ENCODE data around the gene NLGN1.

The NLGN1 gene

GRCh38 chr3:173939331-173939730 is 541.8 kb downstream of the NLGN1 start:
- Mint-ChIP-seq H3K9me3 (no peaks in the 10 kb centered on the region), H3K27me3 (ENCODE audit: low read depth) (no peaks in the 10 kb centered on the region), H3K4me1 (no peaks in the 10 kb centered on the region), H3K27ac (peak overlapping the region in 1 of 3 experiments; percentile 59), H3K4me3 (no peak overlapping the region), H3K36me3 (ENCODE audit: low read depth) (no peaks in the 10 kb centered on the region)
- no peak for TF ChIP-seq CTCF (IDR thresholded peaks at IDR 0.05; ENCODE audit: unreplicated experiment in 3 of 3)

DNA sequence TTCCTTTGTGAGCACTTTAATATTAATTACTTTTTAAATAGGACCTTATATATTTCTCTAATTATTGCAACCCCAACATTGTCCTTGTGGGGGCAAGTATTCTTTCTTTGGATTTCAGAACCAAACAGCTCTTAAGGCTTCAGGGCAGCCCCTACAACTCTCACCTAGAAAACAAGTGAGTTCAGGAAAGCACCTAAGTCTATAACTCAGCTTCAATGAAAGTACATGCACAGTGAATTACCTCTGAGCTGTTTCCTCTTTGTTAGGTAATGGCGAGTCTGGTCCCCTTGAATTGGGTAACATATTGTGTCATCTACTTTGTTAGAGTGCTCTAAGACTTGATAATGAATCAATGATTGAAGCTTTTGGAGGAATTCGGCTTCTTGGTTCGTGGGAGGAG is 545.7 kb downstream of the NLGN1 start:
- H3K27ac Mint-ChIP-seq = no peak overlapping the region
- H3K9me3 Mint-ChIP-seq = no peaks in the 10 kb centered on the region
- H3K4me1 Mint-ChIP-seq = no peaks in the 10 kb centered on the region
- TF ChIP-seq CTCF (IDR thresholded peaks at IDR 0.05; ENCODE audit: unreplicated experiment in 3 of 3) = no peak
- H3K4me3 Mint-ChIP-seq = no peak overlapping the region
- no peaks in the 10 kb centered on the region for H3K27me3 Mint-ChIP-seq (ENCODE audit: low read depth)
- no peaks in the 10 kb centered on the region for H3K36me3 Mint-ChIP-seq (ENCODE audit: low read depth)

- H3K4me1 Mint-ChIP-seq = no peaks in the 10 kb centered on the region
- no peak for TF ChIP-seq CTCF (IDR thresholded peaks at IDR 0.05; ENCODE audit: unreplicated experiment in 3 of 3)
- no peaks in the 10 kb centered on the region for H3K27me3 Mint-ChIP-seq (ENCODE audit: low read depth)
- no peak overlapping the region for H3K4me3 Mint-ChIP-seq
- H3K27ac Mint-ChIP-seq = no peak overlapping the region
- no peaks in the 10 kb centered on the region for H3K36me3 Mint-ChIP-seq (ENCODE audit: low read depth)
- no peaks in the 10 kb centered on the region for H3K9me3 Mint-ChIP-seq
Measured at GRCh38 chr3:173945170-173945569, 547.6 kb downstream of the NLGN1 start.

DNA sequence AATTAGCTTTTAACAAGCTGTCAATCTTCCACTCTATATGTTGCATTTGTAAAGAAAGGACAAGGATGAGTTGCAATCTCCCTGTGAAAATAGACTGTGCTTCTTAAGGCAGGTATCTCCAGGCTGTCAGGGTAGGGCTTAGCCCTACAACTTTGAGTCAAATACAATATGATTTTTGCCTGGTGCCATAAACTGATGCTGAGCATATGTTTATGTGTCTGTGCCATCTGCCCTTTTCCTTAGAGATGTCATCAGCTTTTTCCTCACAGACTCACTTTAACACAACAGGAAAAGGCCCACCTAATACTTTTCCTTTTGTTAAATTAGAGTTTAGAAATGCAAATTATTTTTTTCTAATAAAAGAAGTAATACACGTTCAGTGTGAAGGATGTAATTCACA is 548.3 kb downstream of the NLGN1 start:
- H3K27me3 Mint-ChIP-seq (ENCODE audit: low read depth) = no peaks in the 10 kb centered on the region
- no peak for TF ChIP-seq CTCF (IDR thresholded peaks at IDR 0.05; ENCODE audit: unreplicated experiment in 3 of 3)
- H3K27ac Mint-ChIP-seq = no peak overlapping the region
- H3K4me3 Mint-ChIP-seq = no peak overlapping the region
- H3K9me3 Mint-ChIP-seq = no peaks in the 10 kb centered on the region
- H3K4me1 Mint-ChIP-seq = no peaks in the 10 kb centered on the region
- no peaks in the 10 kb centered on the region for H3K36me3 Mint-ChIP-seq (ENCODE audit: low read depth)

DNA sequence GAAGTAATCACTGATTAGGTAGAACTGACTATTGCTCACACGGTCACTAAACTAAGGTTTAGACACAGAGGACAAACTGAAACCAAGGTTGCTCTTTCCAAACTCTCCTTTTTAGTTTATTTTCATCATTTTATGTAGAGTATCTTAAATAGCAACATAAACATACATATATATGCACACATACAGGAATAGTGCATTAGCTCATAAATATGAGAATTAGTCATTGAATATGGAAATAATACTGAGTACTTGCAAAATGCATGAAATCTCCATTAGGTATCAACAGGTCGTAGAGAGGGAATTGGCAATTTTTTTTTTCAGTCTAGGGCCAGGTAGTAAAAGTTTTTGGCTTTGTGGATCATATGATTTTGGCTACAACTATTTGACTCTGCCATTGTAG is 557.1 kb downstream of the NLGN1 start:
- H3K27me3 Mint-ChIP-seq (ENCODE audit: low read depth) = no peaks in the 10 kb centered on the region
- H3K4me3 Mint-ChIP-seq = no peak overlapping the region
- no peak overlapping the region for H3K27ac Mint-ChIP-seq
- no peaks in the 10 kb centered on the region for H3K9me3 Mint-ChIP-seq
- no peak for TF ChIP-seq CTCF (IDR thresholded peaks at IDR 0.05; ENCODE audit: unreplicated experiment in 3 of 3)
- no peaks in the 10 kb centered on the region for H3K4me1 Mint-ChIP-seq
- H3K36me3 Mint-ChIP-seq (ENCODE audit: low read depth) = no peaks in the 10 kb centered on the region

- Mint-ChIP-seq H3K36me3 (ENCODE audit: low read depth) (no peaks in the 10 kb centered on the region), H3K9me3 (no peaks in the 10 kb centered on the region), H3K27ac (no peak overlapping the region), H3K4me1 (no peaks in the 10 kb centered on the region), H3K4me3 (no peak overlapping the region), H3K27me3 (ENCODE audit: low read depth) (no peaks in the 10 kb centered on the region)
- no peak for TF ChIP-seq CTCF (IDR thresholded peaks at IDR 0.05; ENCODE audit: unreplicated experiment in 3 of 3)
Measured at GRCh38 chr3:173957646-173958045, 560.1 kb downstream of the NLGN1 start.
